C4-2B (cell line): Measurements from ENCODE around the gene PPP1R2C.

Source experiments
- H3K27ac ChIP-seq: fragments of 450-650 bp; 2 replicates; pipeline ENCODE4 v1.5.1; 2017
- CTCF ChIP-seq: fragments of 450-650 bp; conservative IDR thresholded peaks from 2 replicates; pipeline ENCODE4 v1.5.1; 2017; ENCODE audit warnings: mild to moderate bottlenecking
- ZFX ChIP-seq: fragments of 450-650 bp; IDR thresholded peaks from 2 replicates; pipeline ENCODE4 v1.6.1; 2017

PPP1R2C gene

GRCh38 chrX:42771506-42772335, 6.2 kb downstream of the PPP1R2C start:
- TF ChIP-seq CTCF (no peak), ZFX (no peak)
- H3K27ac ChIP-seq: no peak overlapping the region

GRCh38 chrX:42770566-42770965, 7.4 kb downstream of the PPP1R2C start:
- H3K27ac ChIP-seq: no peak overlapping the region
- no peak for TF ChIP-seq CTCF
- TF ChIP-seq ZFX: no peak

- no peak for TF ChIP-seq ZFX
- TF ChIP-seq CTCF: no peak
- no peak overlapping the region for H3K27ac ChIP-seq
Observed at GRCh38 chrX:42759881-42760280, 18.1 kb downstream of the PPP1R2C start.

GRCh38 chrX:42755815-42756214, 22.1 kb downstream of the PPP1R2C start:
- TF ChIP-seq CTCF (no peak), ZFX (no peak)
- no peak overlapping the region for H3K27ac ChIP-seq

GRCh38 chrX:42754603-42755002, 23.4 kb downstream of the PPP1R2C start:
- no peak for TF ChIP-seq CTCF
- no peak for TF ChIP-seq ZFX
- no peak overlapping the region for H3K27ac ChIP-seq

GRCh38 chrX:42754115-42754514, 23.8 kb downstream of the PPP1R2C start:
- H3K27ac ChIP-seq: no peak overlapping the region
- TF ChIP-seq ZFX: no peak
- TF ChIP-seq CTCF: no peak

- TF ChIP-seq CTCF (no peak), ZFX (no peak)
- H3K27ac ChIP-seq: no peak overlapping the region
Observed at GRCh38 chrX:42752730-42753129, 25.2 kb downstream of the PPP1R2C start.
